ENCODE data around the gene CNNM3.

DNA sequence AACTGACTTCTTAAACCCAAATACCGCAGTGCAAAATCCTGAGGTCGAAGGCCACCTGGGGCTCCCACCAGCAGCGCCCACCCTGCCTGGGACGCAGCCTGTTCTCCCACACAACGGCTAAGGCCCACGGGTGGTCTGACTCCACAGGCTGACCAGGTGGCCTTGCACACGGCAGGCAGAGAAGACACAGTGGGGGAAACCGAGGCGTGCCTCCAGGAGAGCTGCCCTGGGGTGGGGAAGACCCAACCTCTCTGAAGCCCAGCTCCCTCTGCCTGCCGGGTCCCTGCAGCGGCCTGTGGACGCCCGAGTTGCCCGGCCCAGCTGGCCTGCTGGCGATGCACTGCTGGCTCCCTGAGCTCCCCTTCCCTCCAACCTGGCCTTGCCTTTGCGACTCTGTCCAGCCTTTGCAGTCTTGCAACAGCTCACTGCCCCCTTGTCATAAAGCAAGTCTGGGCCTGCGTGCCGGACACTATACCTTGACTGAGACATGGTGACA, 63.5 kb downstream of the CNNM3 start:
- TF ChIP-seq, protein P1, sequence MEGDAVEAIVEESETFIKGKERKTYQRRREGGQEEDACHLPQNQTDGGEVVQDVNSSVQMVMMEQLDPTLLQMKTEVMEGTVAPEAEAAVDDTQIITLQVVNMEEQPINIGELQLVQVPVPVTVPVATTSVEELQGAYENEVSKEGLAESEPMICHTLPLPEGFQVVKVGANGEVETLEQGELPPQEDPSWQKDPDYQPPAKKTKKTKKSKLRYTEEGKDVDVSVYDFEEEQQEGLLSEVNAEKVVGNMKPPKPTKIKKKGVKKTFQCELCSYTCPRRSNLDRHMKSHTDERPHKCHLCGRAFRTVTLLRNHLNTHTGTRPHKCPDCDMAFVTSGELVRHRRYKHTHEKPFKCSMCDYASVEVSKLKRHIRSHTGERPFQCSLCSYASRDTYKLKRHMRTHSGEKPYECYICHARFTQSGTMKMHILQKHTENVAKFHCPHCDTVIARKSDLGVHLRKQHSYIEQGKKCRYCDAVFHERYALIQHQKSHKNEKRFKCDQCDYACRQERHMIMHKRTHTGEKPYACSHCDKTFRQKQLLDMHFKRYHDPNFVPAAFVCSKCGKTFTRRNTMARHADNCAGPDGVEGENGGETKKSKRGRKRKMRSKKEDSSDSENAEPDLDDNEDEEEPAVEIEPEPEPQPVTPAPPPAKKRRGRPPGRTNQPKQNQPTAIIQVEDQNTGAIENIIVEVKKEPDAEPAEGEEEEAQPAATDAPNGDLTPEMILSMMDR (IDR thresholded peaks at IDR 0.05): no peak
- TF ChIP-seq POLR2A (IDR thresholded peaks at IDR 0.05): no peak

Data from lower leg skin (tissue), 3 donors.